GM23338 (cell line): Measurements from ENCODE around the gene DOCK2. TPM values are rescaled to one million over a fixed set of nuclear protein-coding genes. Genes with fewer than 3 reads are reported as not detected.
A peak's percentile ranks its signal among the peaks of the same experiment; 100 is the strongest.

Source experiments
- ATAC-seq: fragments of 200-7000 bp; cut with Tn5 transposase; 3 replicates; pipeline ENCODE4 v1.9.1; 2020
- DNase-seq: peaks from one replicate; pipeline ENCODE4 v3.0.0-alpha.2; 2015; ENCODE audit warnings: low spot score
- H2AFZ ChIP-seq: fragments of 200-600 bp; sonication (generic); 2 replicates; pipeline ENCODE4 v1.8.0; 2016; ENCODE audit warnings: antibody characterized with exemption, mild to moderate bottlenecking, moderate library complexity
- H3F3A ChIP-seq: fragments of 200-600 bp; sonication (generic); replicated peaks from 2 replicates; pipeline ENCODE4 v1.8.0; 2017; ENCODE audit warnings: antibody characterized with exemption, mixed run types, low read depth
- H3K27ac ChIP-seq: fragments of 200-600 bp; sonication (generic); 2 replicates; pipeline ENCODE4 v1.6.1; 2016; ENCODE audit warnings: low read depth
- H3K27me3 ChIP-seq: fragments of 200-600 bp; sonication (generic); 2 replicates; pipeline ENCODE4 v1.8.0; 2016; ENCODE audit warnings: mild to moderate bottlenecking, mixed run types, moderate library complexity; ENCODE audit not compliant: insufficient read depth
- H3K36me3 ChIP-seq: fragments of 200-600 bp; sonication (generic); 2 replicates; pipeline ENCODE4 v1.8.0; 2016; ENCODE audit warnings: mild to moderate bottlenecking; ENCODE audit not compliant: insufficient read depth
- H3K4me1 ChIP-seq: fragments of 200-600 bp; sonication (generic); 2 replicates; pipeline ENCODE4 v1.8.0; 2016; ENCODE audit warnings: mild to moderate bottlenecking, moderate library complexity; ENCODE audit not compliant: insufficient read depth
- H3K4me2 ChIP-seq: fragments of 200-600 bp; sonication (generic); 2 replicates; pipeline ENCODE4 v1.7.1; 2017; ENCODE audit warnings: mixed run types
- H3K4me3 ChIP-seq: fragments of 200-600 bp; sonication (generic); 2 replicates; pipeline ENCODE4 v1.6.1; 2016; ENCODE audit warnings: mixed run types
- H3K79me2 ChIP-seq: fragments of 200-600 bp; sonication (generic); replicated peaks from 2 replicates; pipeline ENCODE4 v1.8.0; 2017; ENCODE audit warnings: mild to moderate bottlenecking; ENCODE audit not compliant: insufficient read depth
- H3K9me2 ChIP-seq: fragments of 200-600 bp; sonication (generic); 2 replicates; pipeline ENCODE4 v1.8.0; 2017; ENCODE audit not compliant: insufficient read depth
- H4K20me1 ChIP-seq: fragments of 200-600 bp; sonication (generic); replicated peaks from 2 replicates; pipeline ENCODE4 v1.8.0; 2017; ENCODE audit warnings: mild to moderate bottlenecking; ENCODE audit not compliant: insufficient read depth
- H3K27ac Mint-ChIP-seq: 2 replicates; pipeline ENCODE4 v1.8.0; 2020; ENCODE audit warnings: inconsistent platforms, mild to moderate bottlenecking, moderate library complexity, mixed read lengths
- H3K27me3 Mint-ChIP-seq: 3 replicates; pipeline ENCODE4 v1.8.0; 2022; ENCODE audit warnings: low read depth, mild to moderate bottlenecking, moderate library complexity, mixed read lengths, inconsistent platforms; ENCODE audit not compliant: insufficient read depth, poor library complexity
- H3K36me3 Mint-ChIP-seq: 3 replicates; pipeline ENCODE4 v1.8.0; 2021; ENCODE audit warnings: low read depth, mild to moderate bottlenecking, inconsistent platforms, moderate library complexity, mixed read lengths
- H3K4me1 Mint-ChIP-seq: 3 replicates; pipeline ENCODE4 v1.8.0; 2020; ENCODE audit warnings: mild to moderate bottlenecking, inconsistent platforms, mixed read lengths
- H3K4me3 Mint-ChIP-seq: 3 replicates; pipeline ENCODE4 v1.8.0; 2021; ENCODE audit warnings: moderate library complexity, mild to moderate bottlenecking, inconsistent platforms, mixed read lengths
- H3K9me3 Mint-ChIP-seq: 3 replicates; pipeline ENCODE4 v1.8.0; 2020; ENCODE audit warnings: moderate library complexity, mild to moderate bottlenecking, inconsistent platforms, mixed read lengths
- CREB1 ChIP-seq: fragments of 250-450 bp; sonication (Bioruptor Pico); IDR thresholded peaks from 2 replicates; pipeline ENCODE4 v1.5.0; 2020; ENCODE audit warnings: low read depth, mild to moderate bottlenecking, moderate library complexity
- CTCF ChIP-seq, 2 experiments: fragments of 200-600 bp in 1 of 2; sonication (generic) in 1 of 2; conservative IDR thresholded peaks; 2 replicates each; pipeline versions ENCODE4 v1.5.1 to v1.6.1; 2016 to 2017; ENCODE audit warnings: antibody characterized with exemption in 2 of 2, low read depth in 2 of 2, mild to moderate bottlenecking in 2 of 2, moderate library complexity in 1 of 2
- ETS1 ChIP-seq: IDR thresholded peaks from 2 replicates; pipeline ENCODE4 v1.6.1; 2016; ENCODE audit warnings: antibody characterized with exemption
- EZH2 ChIP-seq: fragments of 200-600 bp; sonication (generic); IDR thresholded peaks from one replicate; pipeline ENCODE4 v1.8.0; 2017; ENCODE audit warnings: antibody characterized with exemption, mild to moderate bottlenecking, low read depth; ENCODE audit not compliant: unreplicated experiment
- EZH2phosphoT487 ChIP-seq: fragments of 200-600 bp; sonication (generic); IDR thresholded peaks from one replicate; pipeline ENCODE4 v1.8.1; 2018; ENCODE audit warnings: antibody characterized with exemption; ENCODE audit not compliant: unreplicated experiment
- JUNB ChIP-seq: IDR thresholded peaks from one replicate; pipeline ENCODE4 v1.6.1; 2016; ENCODE audit warnings: antibody characterized with exemption; ENCODE audit not compliant: unreplicated experiment
- NANOG ChIP-seq: IDR thresholded peaks from 2 replicates; pipeline ENCODE4 v1.6.1; 2016; ENCODE audit warnings: antibody characterized with exemption, borderline replicate concordance
- POLR2AphosphoS5 ChIP-seq: IDR thresholded peaks from 2 replicates; pipeline ENCODE4 v1.6.1; 2016; ENCODE audit warnings: antibody characterized with exemption, low read depth
- REST ChIP-seq: IDR thresholded peaks from one replicate; pipeline ENCODE4 v1.6.1; 2018; ENCODE audit warnings: antibody characterized with exemption; ENCODE audit not compliant: unreplicated experiment
- STAT1 ChIP-seq: IDR thresholded peaks from one replicate; pipeline ENCODE4 v1.6.1; 2016; ENCODE audit warnings: antibody characterized with exemption; ENCODE audit not compliant: unreplicated experiment
- ZNF114 ChIP-seq: fragments of 250-450 bp; sonication (Bioruptor Pico); IDR thresholded peaks from 2 replicates; pipeline ENCODE4 v1.5.0; 2020; ENCODE audit warnings: mild to moderate bottlenecking, moderate library complexity
- ZNF331 ChIP-seq: fragments of 250-450 bp; sonication (Bioruptor Pico); IDR thresholded peaks from 2 replicates; pipeline ENCODE4 v1.5.0; 2020; ENCODE audit warnings: low read depth, mild to moderate bottlenecking, moderate library complexity
- ZNF462 ChIP-seq: fragments of 250-450 bp; sonication (Bioruptor Pico); IDR thresholded peaks from 2 replicates; pipeline ENCODE4 v1.5.0; 2020; ENCODE audit warnings: mild to moderate bottlenecking, moderate library complexity
- polyA plus RNA-seq: library from polyadenylated mRNA; unstranded; fragments of >200 nt; fragmentation: Nextera tagmentation; extraction: Ambion mirVana; gene quantifications from 2 replicates; pipeline ENCODE4 v1.2.1, GENCODE V29; 2016
- total RNA-seq: library from RNA; depleted of rRNA; stranded (reverse); fragments of >200 nt; shearing (Covaris generic); gene quantifications from 2 replicates; pipeline ENCODE4 v1.2.3, GENCODE V29; 2014

Gene DOCK2
- total and polyA plus RNA-seq, 2 experiments from 2014 or later = 3.7 to 9.4 TPM

- peak overlapping the region; percentile 86 for H3K4me3 ChIP-seq
- peaks cover 15% of the 10 kb centered on the region for H3K4me1 ChIP-seq
- no peaks in the 10 kb centered on the region for H3K36me3 ChIP-seq
- no peaks in the 10 kb centered on the region for H3K9me2 ChIP-seq
- Mint-ChIP-seq H3K27me3 (peaks cover 17% of the 10 kb centered on the region), H3K27ac (no peak overlapping the region), H3K9me3 (peaks cover 9% of the 10 kb centered on the region; the same call in 2 of the 3 replicates), H3K4me1 (peaks cover 9% of the 10 kb centered on the region), H3K36me3 (no peaks in the 10 kb centered on the region; the same call in 2 of the 3 replicates), H3K4me3 (peak overlapping the region; percentile 80)
- peak overlapping the region; percentile 97 for H2AFZ ChIP-seq
- no peak overlapping the region for H3K27ac ChIP-seq
- H4K20me1 ChIP-seq = no peaks in the 10 kb centered on the region
- ATAC-seq (no peak; the same call in 2 of the 3 replicates), DNase-seq (peak; percentile 38)
- H3F3A ChIP-seq = no peaks in the 10 kb centered on the region
- peak overlapping the region; percentile 92 for H3K4me2 ChIP-seq
- H3K27me3 ChIP-seq = peaks cover 16% of the 10 kb centered on the region
- TF ChIP-seq CTCF (conservative IDR thresholded peaks at IDR 0.05; ENCODE audit: low read depth in 2 of 2) = no peak
- TF ChIP-seq JUNB = no peak
- TF ChIP-seq EZH2 = no peak
- TF ChIP-seq ZNF462 = no peak
- no peak for TF ChIP-seq STAT1
- TF ChIP-seq EZH2phosphoT487 = no peak
- TF ChIP-seq REST = no peak
- no peak for TF ChIP-seq ZNF114 (CRISPR knock-in tag)
- TF ChIP-seq POLR2AphosphoS5 = no peak
- no peak for TF ChIP-seq ETS1
- no peak for TF ChIP-seq CREB1 (CRISPR knock-in tag)
- TF ChIP-seq NANOG = no peak
- no peak for TF ChIP-seq ZNF331
- no peaks in the 10 kb centered on the region for H3K79me2 ChIP-seq
Measured at GRCh38 chr5:169636477-169637084, 494 bp upstream of the DOCK2 start.
